Measurements from ENCODE around the gene UGT1A5.
A peak's percentile ranks its signal among the peaks of the same experiment; 100 is the strongest.

Gene UGT1A5

GRCh38 chr2:233706720-233707119 is 6.0 kb upstream of the UGT1A5 start:
- no peak overlapping the region for H2AFZ ChIP-seq
- no peak overlapping the region for H3K27ac ChIP-seq
- H3K27me3 ChIP-seq (ENCODE audit: control insufficient read depth, insufficient read depth, low read length), result no peaks in the 10 kb centered on the region
- TF ChIP-seq CTCF (IDR thresholded peaks at IDR 0.05), result no peak
- H3K9ac ChIP-seq, result no peak overlapping the region
- H3K4me3 ChIP-seq (ENCODE audit: low read depth, low read length), result no peak overlapping the region
- H3K4me2 ChIP-seq (ENCODE audit: low read length), result peak overlapping the region; percentile 18
- H3K9me3 ChIP-seq (ENCODE audit: control insufficient read depth, low read length), result no peaks in the 10 kb centered on the region
- no peaks in the 10 kb centered on the region for H3K36me3 ChIP-seq (ENCODE audit: control insufficient read depth, insufficient read depth, low read length)
- no peaks in the 10 kb centered on the region for H3K4me1 ChIP-seq
- no peaks in the 10 kb centered on the region for H3K79me2 ChIP-seq

- Histone ChIP-seq H3K4me2 (ENCODE audit: low read length) (no peak overlapping the region), H2AFZ (no peak overlapping the region), H3K27me3 (ENCODE audit: control insufficient read depth, insufficient read depth, low read length) (no peaks in the 10 kb centered on the region), H3K27ac (no peak overlapping the region), H3K4me3 (ENCODE audit: low read depth, low read length) (no peak overlapping the region), H3K4me1 (no peaks in the 10 kb centered on the region), H3K79me2 (no peaks in the 10 kb centered on the region), H3K9me3 (ENCODE audit: control insufficient read depth, low read length) (no peaks in the 10 kb centered on the region), H3K9ac (no peak overlapping the region), H3K36me3 (ENCODE audit: control insufficient read depth, insufficient read depth, low read length) (no peaks in the 10 kb centered on the region)
- no peak for TF ChIP-seq CTCF (IDR thresholded peaks at IDR 0.05)
Measured at GRCh38 chr2:233707940-233708644, 4.6 kb upstream of the UGT1A5 start.

- Histone ChIP-seq H3K4me2 (ENCODE audit: low read length) (no peak overlapping the region), H3K27me3 (ENCODE audit: control insufficient read depth, insufficient read depth, low read length) (no peaks in the 10 kb centered on the region), H3K9ac (no peak overlapping the region), H3K9me3 (ENCODE audit: control insufficient read depth, low read length) (no peaks in the 10 kb centered on the region), H3K4me3 (ENCODE audit: low read depth, low read length) (no peak overlapping the region), H3K79me2 (no peaks in the 10 kb centered on the region), H3K36me3 (ENCODE audit: control insufficient read depth, insufficient read depth, low read length) (no peaks in the 10 kb centered on the region), H2AFZ (no peak overlapping the region), H3K27ac (no peak overlapping the region), H3K4me1 (no peaks in the 10 kb centered on the region)
- TF ChIP-seq CTCF (IDR thresholded peaks at IDR 0.05), result no peak
Measured at GRCh38 chr2:233708942-233709341, 3.8 kb upstream of the UGT1A5 start.

GRCh38 chr2:233711312-233712008 is 1.2 kb upstream of the UGT1A5 start:
- H3K4me3 ChIP-seq (ENCODE audit: low read depth, low read length), result no peak overlapping the region
- H3K9ac ChIP-seq, result no peak overlapping the region
- H3K27me3 ChIP-seq (ENCODE audit: control insufficient read depth, insufficient read depth, low read length), result no peaks in the 10 kb centered on the region
- H3K4me1 ChIP-seq, result no peaks in the 10 kb centered on the region
- H3K4me2 ChIP-seq (ENCODE audit: low read length), result no peak overlapping the region
- H3K27ac ChIP-seq, result no peak overlapping the region
- no peaks in the 10 kb centered on the region for H3K9me3 ChIP-seq (ENCODE audit: control insufficient read depth, low read length)
- H3K79me2 ChIP-seq, result no peaks in the 10 kb centered on the region
- H3K36me3 ChIP-seq (ENCODE audit: control insufficient read depth, insufficient read depth, low read length), result no peaks in the 10 kb centered on the region
- H2AFZ ChIP-seq, result no peak overlapping the region
- peak; percentile 89 for TF ChIP-seq CTCF (IDR thresholded peaks at IDR 0.05)

GRCh38 chr2:233713262-233713615 is 532 bp downstream of the UGT1A5 start:
- Histone ChIP-seq H3K27ac (no peak overlapping the region), H3K79me2 (no peaks in the 10 kb centered on the region), H3K36me3 (ENCODE audit: control insufficient read depth, insufficient read depth, low read length) (no peaks in the 10 kb centered on the region), H3K4me2 (ENCODE audit: low read length) (no peak overlapping the region), H3K4me3 (ENCODE audit: low read depth, low read length) (no peak overlapping the region), H3K4me1 (no peaks in the 10 kb centered on the region), H3K27me3 (ENCODE audit: control insufficient read depth, insufficient read depth, low read length) (no peaks in the 10 kb centered on the region), H2AFZ (no peak overlapping the region), H3K9me3 (ENCODE audit: control insufficient read depth, low read length) (no peaks in the 10 kb centered on the region), H3K9ac (no peak overlapping the region)
- no peak for TF ChIP-seq CTCF (IDR thresholded peaks at IDR 0.05)

All from parathyroid adenoma (tissue), 2 donors.